ENCODE results near the gene KCNN4. TPM values are rescaled to one million over a fixed set of nuclear protein-coding genes. Genes with fewer than 3 reads are reported as not detected.

KCNN4 gene
- total and polyA plus RNA-seq, 2 donors (not counting 3 experiments of a cell fraction or from before 2014, with no cell fraction given) = 0.29 TPM; not detected in 1

DNA sequence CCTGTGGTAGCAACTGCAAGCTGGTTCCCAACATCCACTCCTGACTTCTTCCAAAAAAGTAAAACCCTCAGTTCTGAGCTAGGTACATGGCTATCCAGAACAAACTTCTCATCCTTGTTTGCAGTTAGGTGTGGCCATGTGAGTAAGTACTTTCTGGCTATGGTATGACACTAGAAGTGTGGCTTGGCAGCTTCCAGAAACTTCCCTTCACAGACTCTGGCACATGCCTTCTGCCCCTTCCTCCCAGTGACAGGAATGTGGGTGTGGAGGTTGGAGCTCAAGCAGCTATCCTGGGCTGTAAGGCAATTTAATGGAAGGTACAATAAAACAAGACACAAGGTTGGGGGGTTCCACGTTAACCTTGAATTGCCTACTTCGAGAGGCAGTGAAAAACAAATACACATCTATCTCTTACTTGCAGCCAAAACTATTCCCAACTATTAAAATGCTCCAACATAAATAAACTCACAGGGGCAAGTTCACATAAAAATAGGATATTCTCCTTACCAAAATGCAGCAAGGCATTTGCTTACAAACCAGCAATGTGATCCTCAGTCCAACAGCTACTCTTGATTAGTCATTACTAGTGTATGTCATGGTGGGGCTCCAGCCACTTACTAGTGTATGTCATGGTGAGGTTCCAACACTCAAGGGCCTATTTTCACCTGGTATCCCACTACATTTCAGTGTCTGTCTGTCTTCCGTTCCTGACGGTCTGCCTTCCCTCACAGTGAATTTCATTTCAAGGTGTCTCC is 29.1 kb downstream of the KCNN4 start:
- CTCF ChIA-PET = interaction anchor here (1.0 to 4.3 kb wide), 6 partner anchors 13 to 89 kb away, joined by 3 to 25 read pairs (median 3); no protein-coding TSS in a partner anchor
- no peaks in the 10 kb centered on the region for H3K9me3 ChIP-seq (replicated peaks; ENCODE audit: control insufficient read depth, insufficient read depth, low read length)

DNA sequence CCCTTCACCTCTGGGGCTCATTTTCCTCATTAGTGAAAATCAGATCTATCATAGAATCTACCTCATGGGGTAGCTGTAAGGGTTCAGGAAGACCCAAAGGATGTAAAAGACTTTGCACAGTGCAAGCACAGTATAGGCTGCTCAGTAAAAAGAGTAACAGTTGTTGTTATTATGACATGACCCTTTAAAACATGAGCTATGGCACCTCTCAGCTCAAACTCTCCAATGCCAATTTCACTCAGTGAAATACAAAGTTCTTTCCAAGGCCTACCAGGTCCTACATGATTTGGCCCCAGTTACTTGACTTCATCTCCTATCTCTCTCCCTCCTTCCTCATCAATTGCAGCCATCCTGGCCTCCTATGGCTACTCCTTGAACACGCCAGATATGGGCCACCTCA is 30.9 kb downstream of the KCNN4 start:
- H3K27me3 ChIP-seq (ENCODE audit: control insufficient read depth in 2 of 2, insufficient read depth in 2 of 2, low read length in 2 of 2) = no peaks in the 10 kb centered on the region
- dilution Hi-C loops (cut with MboI; ENCODE audit: extremely low pct_ligation_motif_present, low sequenced_read_pairs) = no loop called here
- no peak for FAIRE-seq
- peaks cover 19% of the 10 kb centered on the region for H3K4me1 ChIP-seq (ENCODE audit: control insufficient read depth, extremely low read depth, insufficient read depth, low read length)
- intact Hi-C loops (cut with micrococcal nuclease) = loop anchor here (10.0 kb wide), 1 partner anchor 365 kb away; the partner anchor contains the start of gene ZNF225
- no peaks in the 10 kb centered on the region for H4K20me1 ChIP-seq (replicated peaks; ENCODE audit: control insufficient read depth, extremely low read depth, insufficient read depth, low read length)
- ChIA-PET CTCF (interaction anchor here (1.5 kb wide), 1 partner anchor 25 kb away, joined by 5 read pairs; no protein-coding TSS in a partner anchor), POLR2A (no interaction called here)
- H2AFZ ChIP-seq (ENCODE audit: low read depth, low read length) = no peak overlapping the region
- no peaks in the 10 kb centered on the region for H3K9me1 ChIP-seq (replicated peaks; ENCODE audit: control insufficient read depth, extremely low read depth, insufficient read depth, low read length)
- H3K79me2 ChIP-seq (ENCODE audit: control insufficient read depth, insufficient read depth, low read length) = peaks cover 25% of the 10 kb centered on the region
- no peak for TF ChIP-seq POLR2AphosphoS5 (IDR thresholded peaks at IDR 0.05; ENCODE audit: insufficient read depth, low read depth, low read length)
- TF ChIP-seq GATA2 (IDR thresholded peaks at IDR 0.05; ENCODE audit: insufficient read depth, insufficient read length, low read depth, low read length) = no peak
- TF ChIP-seq MYC (IDR thresholded peaks at IDR 0.05; ENCODE audit: low read depth, low read length) = no peak
- TF ChIP-seq EZH2 (IDR thresholded peaks at IDR 0.05; ENCODE audit: borderline replicate concordance, low read depth, low read length, severe bottlenecking) = no peak
- no peak for TF ChIP-seq FOS (IDR thresholded peaks at IDR 0.05; ENCODE audit: borderline replicate concordance, insufficient read depth, low read length)
- TF ChIP-seq POLR2A (IDR thresholded peaks at IDR 0.05; ENCODE audit: low read depth, low read length) = no peak
- TF ChIP-seq, protein P1, sequence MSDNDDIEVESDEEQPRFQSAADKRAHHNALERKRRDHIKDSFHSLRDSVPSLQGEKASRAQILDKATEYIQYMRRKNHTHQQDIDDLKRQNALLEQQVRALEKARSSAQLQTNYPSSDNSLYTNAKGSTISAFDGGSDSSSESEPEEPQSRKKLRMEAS (IDR thresholded peaks at IDR 0.05; ENCODE audit: insufficient read depth, insufficient read length) = no peak
- TF ChIP-seq JUN (IDR thresholded peaks at IDR 0.05; ENCODE audit: borderline replicate concordance, insufficient read depth, insufficient read length, low read depth) = no peak
- TF ChIP-seq, protein P2, sequence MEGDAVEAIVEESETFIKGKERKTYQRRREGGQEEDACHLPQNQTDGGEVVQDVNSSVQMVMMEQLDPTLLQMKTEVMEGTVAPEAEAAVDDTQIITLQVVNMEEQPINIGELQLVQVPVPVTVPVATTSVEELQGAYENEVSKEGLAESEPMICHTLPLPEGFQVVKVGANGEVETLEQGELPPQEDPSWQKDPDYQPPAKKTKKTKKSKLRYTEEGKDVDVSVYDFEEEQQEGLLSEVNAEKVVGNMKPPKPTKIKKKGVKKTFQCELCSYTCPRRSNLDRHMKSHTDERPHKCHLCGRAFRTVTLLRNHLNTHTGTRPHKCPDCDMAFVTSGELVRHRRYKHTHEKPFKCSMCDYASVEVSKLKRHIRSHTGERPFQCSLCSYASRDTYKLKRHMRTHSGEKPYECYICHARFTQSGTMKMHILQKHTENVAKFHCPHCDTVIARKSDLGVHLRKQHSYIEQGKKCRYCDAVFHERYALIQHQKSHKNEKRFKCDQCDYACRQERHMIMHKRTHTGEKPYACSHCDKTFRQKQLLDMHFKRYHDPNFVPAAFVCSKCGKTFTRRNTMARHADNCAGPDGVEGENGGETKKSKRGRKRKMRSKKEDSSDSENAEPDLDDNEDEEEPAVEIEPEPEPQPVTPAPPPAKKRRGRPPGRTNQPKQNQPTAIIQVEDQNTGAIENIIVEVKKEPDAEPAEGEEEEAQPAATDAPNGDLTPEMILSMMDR (IDR thresholded peaks at IDR 0.05; ENCODE audit: extremely low read depth in 1 of 2, insufficient read depth in 1 of 2, low read depth in 1 of 2, low read length in 2 of 2) = no peak
- no peak overlapping the region for H3K4me2 ChIP-seq (ENCODE audit: insufficient read depth, low read length)
- no peaks in the 10 kb centered on the region for H3K9me3 ChIP-seq (replicated peaks; ENCODE audit: control insufficient read depth, insufficient read depth, low read length)
- H3K36me3 ChIP-seq (ENCODE audit: control insufficient read depth in 2 of 2, extremely low read depth in 1 of 2, insufficient read depth in 2 of 2, low read length in 2 of 2) = peaks cover 27 to 38% of the 10 kb centered on the region in 2 experiments
- no peak for DNase-seq (ENCODE audit: low read depth, low spot score)
- BruUV-seq (replicated peaks) = no TSS peak
- H3K4me3 ChIP-seq (replicated peaks in 1 of 3; ENCODE audit: insufficient read depth in 1 of 3, low read depth in 1 of 3, low read length in 3 of 3) = no peak overlapping the region
- H3K27ac ChIP-seq (ENCODE audit: insufficient read depth, low read depth, low read length) = no peak overlapping the region
- H3K9ac ChIP-seq (replicated peaks; ENCODE audit: extremely low read depth, insufficient read depth, low read length) = no peak overlapping the region

More for the DNA sequence above, 29.1 kb downstream of the KCNN4 start:
- no TSS peak for BruUV-seq (replicated peaks)
- peaks cover 23 to 31% of the 10 kb centered on the region in 2 experiments for H3K36me3 ChIP-seq (ENCODE audit: control insufficient read depth in 2 of 2, extremely low read depth in 1 of 2, insufficient read depth in 2 of 2, low read length in 2 of 2)
- no peak overlapping the region for H3K4me3 ChIP-seq (replicated peaks in 1 of 3; ENCODE audit: insufficient read depth in 1 of 3, low read depth in 1 of 3, low read length in 3 of 3)
- intact Hi-C loops (cut with micrococcal nuclease) = loop anchor here (10.0 kb wide), 1 partner anchor 363 kb away; the partner anchor contains the start of gene ZNF225
- H3K27ac ChIP-seq (ENCODE audit: insufficient read depth, low read depth, low read length) = no peak overlapping the region
- no peak overlapping the region for H3K9ac ChIP-seq (replicated peaks; ENCODE audit: extremely low read depth, insufficient read depth, low read length)
- H3K27me3 ChIP-seq (ENCODE audit: control insufficient read depth in 2 of 2, insufficient read depth in 2 of 2, low read length in 2 of 2) = no peaks in the 10 kb centered on the region
- no peaks in the 10 kb centered on the region for H4K20me1 ChIP-seq (replicated peaks; ENCODE audit: control insufficient read depth, extremely low read depth, insufficient read depth, low read length)
- peaks cover 23% of the 10 kb centered on the region for H3K4me1 ChIP-seq (ENCODE audit: control insufficient read depth, extremely low read depth, insufficient read depth, low read length)
- FAIRE-seq (no peak), DNase-seq (ENCODE audit: low read depth, low spot score) (no peak)
- dilution Hi-C loops (cut with MboI; ENCODE audit: extremely low pct_ligation_motif_present, low sequenced_read_pairs) = no loop called here
- peaks cover 25% of the 10 kb centered on the region for H3K79me2 ChIP-seq (ENCODE audit: control insufficient read depth, insufficient read depth, low read length)
- TF ChIP-seq FOS (IDR thresholded peaks at IDR 0.05; ENCODE audit: borderline replicate concordance, insufficient read depth, low read length) = no peak
- TF ChIP-seq POLR2A (IDR thresholded peaks at IDR 0.05; ENCODE audit: low read depth, low read length) = no peak
- no peak for TF ChIP-seq JUN (IDR thresholded peaks at IDR 0.05; ENCODE audit: borderline replicate concordance, insufficient read depth, insufficient read length, low read depth)
- TF ChIP-seq GATA2 (IDR thresholded peaks at IDR 0.05; ENCODE audit: insufficient read depth, insufficient read length, low read depth, low read length) = no peak
- TF ChIP-seq, protein P1 (IDR thresholded peaks at IDR 0.05; ENCODE audit: insufficient read depth, insufficient read length) = no peak
- no peak for TF ChIP-seq POLR2AphosphoS5 (IDR thresholded peaks at IDR 0.05; ENCODE audit: insufficient read depth, low read depth, low read length)
- TF ChIP-seq EZH2 (IDR thresholded peaks at IDR 0.05; ENCODE audit: borderline replicate concordance, low read depth, low read length, severe bottlenecking) = no peak
- POLR2A ChIA-PET = no interaction called here
- no peak overlapping the region for H2AFZ ChIP-seq (ENCODE audit: low read depth, low read length)
- H3K9me1 ChIP-seq (replicated peaks; ENCODE audit: control insufficient read depth, extremely low read depth, insufficient read depth, low read length) = no peaks in the 10 kb centered on the region
- H3K4me2 ChIP-seq (ENCODE audit: insufficient read depth, low read length) = no peak overlapping the region
